Heart right ventricle (tissue), 16 donors: ENCODE results near the gene SHROOM3. TPM values are rescaled to one million over a fixed set of nuclear protein-coding genes. Genes with fewer than 3 reads are reported as not detected.

Experiments
- ATAC-seq, 8 donors: fragments of 200-7000 bp; cut with Tn5 transposase; one replicate each; pipeline ENCODE4 v1.9.1; 2020; ENCODE audit warnings: mild to moderate bottlenecking in 8 of 8, moderate library complexity in 8 of 8, moderate number of reproducible peaks in 1 of 8
- DNase-seq, 2 donors: peaks; one replicate each; pipeline ENCODE4 v3.0.0-alpha.2; 2020
- H3K27ac ChIP-seq, 10 donors: fragments of 200-600 bp; sonication (generic) in 2 of 10; one replicate each; pipeline versions ENCODE4 v1.5.0 to v1.8.0; 2020 to 2022; ENCODE audit warnings: mild to moderate bottlenecking in 3 of 10
- H3K27me3 ChIP-seq, 7 donors: fragments of 200-600 bp; one replicate each; pipeline ENCODE4 v1.8.0; 2021 to 2022; ENCODE audit warnings: mild to moderate bottlenecking in 2 of 7
- H3K36me3 ChIP-seq, 9 donors: fragments of 200-600 bp; sonication (generic) in 1 of 9; one replicate each; pipeline versions ENCODE4 v1.5.0 to v1.8.0; 2020 to 2022; ENCODE audit warnings: mild to moderate bottlenecking in 2 of 9
- H3K4me1 ChIP-seq, 9 donors: fragments of 200-600 bp; sonication (generic) in 1 of 9; one replicate each; pipeline versions ENCODE4 v1.5.0 to v1.8.0; 2020 to 2022; ENCODE audit warnings: mild to moderate bottlenecking in 4 of 9
- H3K4me3 ChIP-seq, 10 donors: fragments of 200-600 bp; sonication (generic) in 2 of 10; one replicate each; pipeline versions ENCODE4 v1.5.0 to v1.8.0; 2020 to 2022; ENCODE audit warnings: mild to moderate bottlenecking in 7 of 10, moderate library complexity in 2 of 10
- H3K9me3 ChIP-seq, 11 donors: fragments of 200-600 bp in 10 of 11; sonication (generic) in 2 of 11; one replicate each; pipeline versions ENCODE4 v1.5.0 to v1.8.0; 2013 to 2022; ENCODE audit warnings: mild to moderate bottlenecking in 2 of 11, control low read depth in 1 of 11, moderate library complexity in 1 of 11
- CTCF ChIP-seq, 9 donors: fragments of 200-600 bp; sonication (generic) in 2 of 9; IDR thresholded peaks; one replicate each; pipeline versions ENCODE4 v1.5.0 to v1.8.0; 2021 to 2022; ENCODE audit warnings: antibody characterized with exemption in 9 of 9, mild to moderate bottlenecking in 5 of 9, moderate library complexity in 1 of 9
- WGBS, 2 donors: extraction: QIAGEN DNeasy Blood & Tissue Kit; methylation state at CpG; one replicate each; pipeline ENCODE4 v1.1.7; 2013; ENCODE audit warnings: inconsistent platforms in 1 of 2; 5-methylcytosine and 5-hydroxymethylcytosine counted together
- intact Hi-C, 10 donors: fragments of 100-400 bp; cut with DNase I; formaldehyde crosslinking; loops; one replicate each; pipeline versions ENCODE4 v1.11.1 to v1.14.2; 2022
- polyA plus RNA-seq, 2 donors: library from polyadenylated mRNA; stranded (reverse); fragments of 200-250 nt; gene quantifications; one replicate each; pipeline ENCODE4 v1.2.3, GENCODE V29; 2013
- total RNA-seq, 10 donors: library from RNA; stranded (reverse); fragmentation: NEBNext Ultra II Directional in 3 of 10; extraction: Animal tissue kit (Norgen Biotek cat#: 25700) in 3 of 10; gene quantifications; one replicate each; pipeline versions ENCODE4 v1.2.1 to v1.2.4, GENCODE V29; 2021 to 2023
- donor health status: Arrhythmogenic right ventricular cardiomyopathy.
- donor health status: ischemic (EF 13 %, LVEDD 7.1; RV severe dilation, severe dysfunction).
- donor health status: healthy with polysubstance abuse.
- donor health status: DM: no; HTN: yes; CAD: no.
- donor health status: DM: no; HTN: no; CAD: no.
- donor health status: ischemic (EF 25% LVEDD 6.9; RV normal size, moderate dysfunction).
- donor health status: ischemic (EF 25% LVEDD 5.7; RV mildly dilated, moderate dysfunction).
- donor health status: healthy.
- donor health status: DM: yes; HTN: yes; CAD: no.
- donor health status: Ischemic cardiomyopathy.
- donor health status: ischemic (EF 35%, LVEDD 5.7; RV mildly dilated, moderate dysfunction).
- donor health status: nonischemic (EF 11% LVEDD 7.7; RV severe dilation, severe dysfunction).
- donor health status: DM: yes; HTN: yes; CAD: no.
- donor health status: PGD.
- donor health status: ischemic (EF 29% LVEDD 5.4; RV normal size, mild dysfunction).
- donor health status: nonischemic (EF 23%, LVEDD 6.1; RV moderate dilation, normal function).

SHROOM3 gene
- total and polyA plus RNA-seq, 12 donors: 1.7 to 33.3 (median 15.9) TPM

GRCh38 chr4:76729980-76730379 lies 295.0 kb downstream of the SHROOM3 start:
- WGBS, 2 donors: 77 to 88% methylated on average over 1 of the region's 1 CpG
- no peak overlapping the region for H3K27ac ChIP-seq

GRCh38 chr4:76732246-76732645 lies 297.2 kb downstream of the SHROOM3 start:
- intact Hi-C loops: no loop called here
- Histone ChIP-seq H3K4me1 (peaks cover 0 to 19% (median under 1%) of the 10 kb centered on the region in 9 donors), H3K9me3 (no peaks in the 10 kb centered on the region), H3K27ac (no peak overlapping the region), H3K4me3 (no peak overlapping the region), H3K36me3 (no peaks in the 10 kb centered on the region), H3K27me3 (no peaks in the 10 kb centered on the region)
- TF ChIP-seq CTCF (IDR thresholded peaks at IDR 0.05): no peak
- no peak for DNase-seq
- 52 to 54% methylated on average over 1 of the region's 1 CpG for WGBS, 2 donors
- peak in 1 of 8 donors; percentile 9 for ATAC-seq

More at GRCh38 chr4:76729980-76730379, 295.0 kb downstream of the SHROOM3 start:
- TF ChIP-seq CTCF (IDR thresholded peaks at IDR 0.05): no peak
- intact Hi-C loops: no loop called here
- no peak overlapping the region for H3K4me3 ChIP-seq
- no peaks in the 10 kb centered on the region for H3K27me3 ChIP-seq
- peaks cover 0 to 10% (median 0%) of the 10 kb centered on the region in 9 donors for H3K4me1 ChIP-seq
- H3K9me3 ChIP-seq: no peaks in the 10 kb centered on the region
- no peak for DNase-seq
- H3K36me3 ChIP-seq: no peaks in the 10 kb centered on the region
- ATAC-seq: no peak

- H3K36me3 ChIP-seq: no peaks in the 10 kb centered on the region
- H3K4me3 ChIP-seq: no peak overlapping the region
- ATAC-seq (peak in 1 of 8 donors; percentile 17), DNase-seq (no peak)
- intact Hi-C loops: no loop called here
- TF ChIP-seq CTCF (IDR thresholded peaks at IDR 0.05): peak in 1 of 9 donors; percentile 12
- no peaks in the 10 kb centered on the region for H3K27me3 ChIP-seq
- H3K4me1 ChIP-seq: peaks cover 0 to 29% (median 10%) of the 10 kb centered on the region in 9 donors
- no peak overlapping the region for H3K27ac ChIP-seq
- 73% methylated on average over 3 of the region's 3 CpGs for WGBS, 2 donors
- H3K9me3 ChIP-seq: no peaks in the 10 kb centered on the region
Measured at GRCh38 chr4:76733068-76733771, 298.2 kb downstream of the SHROOM3 start.

- intact Hi-C loops: no loop called here
- no peak overlapping the region for H3K27ac ChIP-seq
- ATAC-seq: no peak
Measured at GRCh38 chr4:76736414-76736813, 301.4 kb downstream of the SHROOM3 start.

More at GRCh38 chr4:76736414-76736813, 301.4 kb downstream of the SHROOM3 start:
- Histone ChIP-seq H3K4me3 (no peak overlapping the region), H3K4me1 (peaks cover 0 to 32% (median 15%) of the 10 kb centered on the region in 9 donors), H3K36me3 (peaks cover 0 to 24% (median 0%) of the 10 kb centered on the region in 9 donors), H3K9me3 (no peaks in the 10 kb centered on the region), H3K27me3 (no peaks in the 10 kb centered on the region)
- TF ChIP-seq CTCF (IDR thresholded peaks at IDR 0.05): no peak
- 62% methylated on average over 3 of the region's 3 CpGs for WGBS, 2 donors
- DNase-seq: no peak
